Sigmoid colon (tissue), 7 donors: ENCODE data around the gene USP40. TPM values are rescaled to one million over a fixed set of nuclear protein-coding genes. Genes with fewer than 3 reads are reported as not detected.

ENCODE experiments used
- DNase-seq: peaks from one replicate; pipeline ENCODE4 v3.0.0-alpha.2; 2019
- H3K27ac ChIP-seq, 4 donors: fragments of 200-600 bp; sonication (generic); one replicate each; pipeline ENCODE4 v1.5.1; 2016 to 2019; ENCODE audit warnings: mild to moderate bottlenecking in 1 of 4
- H3K27me3 ChIP-seq, 3 donors: fragments of 200-600 bp; sonication (generic); one replicate each; pipeline ENCODE4 v1.5.1; 2019; ENCODE audit warnings: mild to moderate bottlenecking in 1 of 3
- H3K36me3 ChIP-seq, 4 donors: fragments of 200-600 bp; sonication (generic); one replicate each; pipeline ENCODE4 v1.5.1; 2016 to 2019
- H3K4me1 ChIP-seq, 4 donors: fragments of 200-600 bp; sonication (generic); one replicate each; pipeline ENCODE4 v1.5.1; 2017 to 2019
- H3K4me3 ChIP-seq, 4 donors: fragments of 200-600 bp; sonication (generic); one replicate each; pipeline ENCODE4 v1.5.1; 2017 to 2019; ENCODE audit warnings: mild to moderate bottlenecking in 2 of 4, moderate library complexity in 1 of 4
- H3K9me3 ChIP-seq, 4 donors: fragments of 200-600 bp in 3 of 4; sonication (generic) in 3 of 4; one replicate each; pipeline versions ENCODE4 v1.5.1 to v1.6.1; 2013 to 2019
- EP300 ChIP-seq, 4 donors: sonication (generic); formaldehyde crosslinking; IDR thresholded peaks; one replicate each; pipeline ENCODE4 v1.6.1; 2017; ENCODE audit warnings: antibody characterized with exemption in 4 of 4
- POLR2A ChIP-seq, 2 donors: fragments of 450-650 bp; IDR thresholded peaks; one replicate each; pipeline ENCODE4 v1.6.1; 2016; ENCODE audit warnings: antibody characterized with exemption in 2 of 2, mild to moderate bottlenecking in 2 of 2, moderate library complexity in 2 of 2
- POLR2AphosphoS5 ChIP-seq, 4 donors: sonication (generic); formaldehyde crosslinking; IDR thresholded peaks; one replicate each; pipeline ENCODE4 v1.6.1; 2017; ENCODE audit warnings: antibody characterized with exemption in 4 of 4
- WGBS, 2 donors: extraction: QIAGEN DNeasy Blood & Tissue Kit; methylation state at CpG; one replicate each; pipeline ENCODE4 v1.1.7; 2013; 5-methylcytosine and 5-hydroxymethylcytosine counted together
- intact Hi-C: fragments of 100-400 bp; cut with DNase I; formaldehyde crosslinking; loops from one replicate; pipeline ENCODE4 v1.15.1; 2023
- polyA plus RNA-seq, 3 donors: library from polyadenylated mRNA; stranded (reverse); fragments of 200-250 nt; gene quantifications; one replicate each; pipeline ENCODE4 v1.2.3, GENCODE V29; 2013
- total RNA-seq, 4 donors: library from RNA; depleted of rRNA; stranded (reverse); fragments of >200 nt; gene quantifications; one replicate each; pipeline ENCODE4 v1.1.0, GENCODE V29; 2016
- TF ChIP-seq, protein P1 (sequence below), 4 experiments: fragments of 450-650 bp in 3 of 4; fragments of 200-600 bp in 1 of 4; IDR thresholded peaks; one replicate each; pipeline ENCODE4 v1.5.1; 2016 to 2019; ENCODE audit warnings: antibody characterized with exemption in 4 of 4, mild to moderate bottlenecking in 3 of 4, moderate library complexity in 2 of 4
- donor health status: healthy with polysubstance abuse.
- donor health status: Bipolar disorder and iron deficiency.
- donor health status: healthy.

Gene USP40
- total and polyA plus RNA-seq, 7 donors: 9.6 to 34.5 (median 23.4) TPM

GRCh38 chr2:233455491-233455890 lies 111.1 kb downstream of the USP40 start:
- Histone ChIP-seq H3K27me3 (no peaks in the 10 kb centered on the region), H3K27ac (no peak overlapping the region), H3K9me3 (no peaks in the 10 kb centered on the region), H3K4me1 (peaks cover 0 to 6% (median 0%) of the 10 kb centered on the region in 4 donors), H3K4me3 (no peak overlapping the region), H3K36me3 (peaks cover 9 to 97% (median 54%) of the 10 kb centered on the region in 4 donors)
- TF ChIP-seq POLR2AphosphoS5 (IDR thresholded peaks at IDR 0.05) (no peak), POLR2A (IDR thresholded peaks at IDR 0.05) (no peak), EP300 (IDR thresholded peaks at IDR 0.05) (no peak)
- TF ChIP-seq, protein P1, sequence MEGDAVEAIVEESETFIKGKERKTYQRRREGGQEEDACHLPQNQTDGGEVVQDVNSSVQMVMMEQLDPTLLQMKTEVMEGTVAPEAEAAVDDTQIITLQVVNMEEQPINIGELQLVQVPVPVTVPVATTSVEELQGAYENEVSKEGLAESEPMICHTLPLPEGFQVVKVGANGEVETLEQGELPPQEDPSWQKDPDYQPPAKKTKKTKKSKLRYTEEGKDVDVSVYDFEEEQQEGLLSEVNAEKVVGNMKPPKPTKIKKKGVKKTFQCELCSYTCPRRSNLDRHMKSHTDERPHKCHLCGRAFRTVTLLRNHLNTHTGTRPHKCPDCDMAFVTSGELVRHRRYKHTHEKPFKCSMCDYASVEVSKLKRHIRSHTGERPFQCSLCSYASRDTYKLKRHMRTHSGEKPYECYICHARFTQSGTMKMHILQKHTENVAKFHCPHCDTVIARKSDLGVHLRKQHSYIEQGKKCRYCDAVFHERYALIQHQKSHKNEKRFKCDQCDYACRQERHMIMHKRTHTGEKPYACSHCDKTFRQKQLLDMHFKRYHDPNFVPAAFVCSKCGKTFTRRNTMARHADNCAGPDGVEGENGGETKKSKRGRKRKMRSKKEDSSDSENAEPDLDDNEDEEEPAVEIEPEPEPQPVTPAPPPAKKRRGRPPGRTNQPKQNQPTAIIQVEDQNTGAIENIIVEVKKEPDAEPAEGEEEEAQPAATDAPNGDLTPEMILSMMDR (IDR thresholded peaks at IDR 0.05): no peak
- DNase-seq: peak; percentile 22
- WGBS, 2 donors: 94 to 98% methylated on average over 7 of the region's 7 CpGs
- intact Hi-C loops: no loop called here

DNA sequence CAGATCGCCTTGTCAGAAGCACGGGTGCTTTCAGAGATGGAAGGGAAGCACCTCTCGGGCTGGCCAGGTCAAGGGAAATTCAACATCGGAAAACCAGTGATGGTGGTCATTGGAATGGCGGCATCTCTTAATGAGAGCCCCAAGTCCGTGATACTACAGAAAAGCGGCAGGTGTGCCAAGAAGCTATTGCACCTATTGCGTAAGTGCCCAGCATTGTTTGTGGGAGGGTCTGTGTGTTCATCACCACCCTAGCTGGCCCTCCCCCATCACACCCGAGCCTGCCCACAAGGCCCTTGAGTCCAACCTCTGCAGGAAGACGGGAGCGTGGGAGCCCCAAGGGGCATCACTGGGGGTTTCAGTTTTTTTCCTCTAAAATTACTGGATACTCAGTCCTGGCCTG lies 111.6 kb downstream of the USP40 start:
- Histone ChIP-seq H3K4me3 (no peak overlapping the region), H3K4me1 (peaks cover 0 to 6% (median 0%) of the 10 kb centered on the region in 4 donors), H3K27ac (no peak overlapping the region), H3K36me3 (peaks cover 11 to 97% (median 57%) of the 10 kb centered on the region in 4 donors), H3K27me3 (no peaks in the 10 kb centered on the region), H3K9me3 (no peaks in the 10 kb centered on the region)
- DNase-seq: peak; percentile 53
- 75 to 90% methylated on average over 11 of the region's 11 CpGs for WGBS, 2 donors
- intact Hi-C loops: no loop called here
- TF ChIP-seq, protein P1 (IDR thresholded peaks at IDR 0.05): no peak
- TF ChIP-seq POLR2AphosphoS5 (IDR thresholded peaks at IDR 0.05) (no peak), POLR2A (IDR thresholded peaks at IDR 0.05) (no peak), EP300 (IDR thresholded peaks at IDR 0.05) (no peak)

DNA sequence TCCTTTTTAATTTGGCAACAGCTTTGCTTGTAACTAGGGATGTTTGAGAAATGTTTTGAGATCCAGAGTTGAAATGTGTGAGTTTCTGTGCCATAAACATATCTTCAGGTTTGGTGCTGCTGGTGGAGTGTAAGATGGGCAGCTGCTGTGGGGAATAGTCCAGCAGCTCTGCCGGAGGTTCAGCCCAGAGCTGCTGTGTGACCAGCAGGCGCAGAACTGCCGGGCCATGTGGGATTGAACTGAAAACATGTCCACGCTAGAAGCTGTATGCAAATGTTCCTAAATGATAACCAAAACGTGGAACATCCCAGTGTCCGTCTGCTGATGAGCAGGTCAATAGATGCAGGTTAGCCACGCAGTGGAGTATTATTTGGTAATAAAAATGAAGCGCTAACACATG lies 112.7 kb downstream of the USP40 start:
- H3K9me3 ChIP-seq: no peaks in the 10 kb centered on the region
- peaks cover 16 to 97% (median 54%) of the 10 kb centered on the region in 4 donors for H3K36me3 ChIP-seq
- no peak overlapping the region for H3K4me3 ChIP-seq
- peak overlapping the region in 1 of 4 donors; percentile 55 for H3K27ac ChIP-seq
- intact Hi-C loops: no loop called here
- H3K27me3 ChIP-seq: no peaks in the 10 kb centered on the region
- TF ChIP-seq POLR2A (IDR thresholded peaks at IDR 0.05): no peak
- no peak for TF ChIP-seq POLR2AphosphoS5 (IDR thresholded peaks at IDR 0.05)
- no peak for TF ChIP-seq EP300 (IDR thresholded peaks at IDR 0.05)
- TF ChIP-seq, protein P1 (IDR thresholded peaks at IDR 0.05): no peak
- no peak for DNase-seq
- H3K4me1 ChIP-seq: peaks cover 0 to 7% (median 0%) of the 10 kb centered on the region in 4 donors
- 93 to 95% methylated on average over 8 of the region's 8 CpGs for WGBS, 2 donors

DNA sequence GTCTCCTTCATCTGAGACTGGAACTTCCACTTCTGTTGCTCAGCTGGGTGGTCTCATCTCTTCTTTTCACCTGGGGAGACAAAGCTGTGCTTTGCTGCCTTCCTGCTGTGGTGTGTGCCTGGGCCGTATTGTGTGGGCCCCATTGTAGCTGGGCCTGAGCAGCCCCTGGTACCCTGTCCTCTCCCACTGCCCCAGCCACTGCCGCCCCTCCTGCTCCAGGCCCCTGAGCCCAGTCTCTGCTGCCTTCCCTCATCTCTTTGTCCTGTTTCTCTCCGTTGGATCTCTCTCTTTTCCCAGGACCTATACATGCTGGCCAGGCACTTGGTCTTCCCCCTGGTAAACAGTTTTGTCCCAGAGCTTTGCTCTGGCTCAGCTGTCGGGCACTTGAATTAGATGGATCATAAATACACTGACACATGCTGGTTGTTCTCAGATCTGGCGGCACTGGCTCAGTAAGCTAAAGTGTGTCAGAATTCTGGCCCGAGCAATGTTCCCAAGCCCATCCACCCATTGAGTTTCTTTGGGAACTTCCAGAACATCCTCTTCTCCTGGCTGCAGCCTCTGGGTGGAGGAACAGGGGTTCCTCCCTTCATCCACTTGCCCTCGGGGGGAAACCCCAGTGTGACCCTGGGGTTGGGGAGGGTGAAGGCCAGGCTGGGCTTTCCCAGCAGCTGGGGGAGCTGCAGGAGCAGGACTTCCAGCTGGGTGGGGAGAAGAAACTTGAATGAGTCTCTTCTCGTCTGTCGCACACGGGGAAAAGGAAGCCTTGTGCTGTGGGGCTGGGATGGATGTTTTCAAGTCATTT lies 113.3 kb downstream of the USP40 start:
- peak; percentile 66 for DNase-seq
- TF ChIP-seq POLR2A (IDR thresholded peaks at IDR 0.05): no peak
- TF ChIP-seq, protein P1 (IDR thresholded peaks at IDR 0.05): no peak
- peak in 2 of 4 donors; percentile 26 to 66 for TF ChIP-seq POLR2AphosphoS5 (IDR thresholded peaks at IDR 0.05)
- WGBS, 2 donors: 87 to 92% methylated on average over 10 of the region's 10 CpGs
- Histone ChIP-seq H3K27ac (peak overlapping the region in 2 of 4 donors; percentile 3 to 55), H3K9me3 (no peaks in the 10 kb centered on the region), H3K4me1 (peaks cover 0 to 12% (median 0%) of the 10 kb centered on the region in 4 donors), H3K36me3 (peaks cover 21 to 97% (median 51%) of the 10 kb centered on the region in 4 donors), H3K4me3 (no peak overlapping the region), H3K27me3 (no peaks in the 10 kb centered on the region)
- intact Hi-C loops: no loop called here
